ENCODE data around the gene HS3ST3B1.

HS3ST3B1 gene

DNA sequence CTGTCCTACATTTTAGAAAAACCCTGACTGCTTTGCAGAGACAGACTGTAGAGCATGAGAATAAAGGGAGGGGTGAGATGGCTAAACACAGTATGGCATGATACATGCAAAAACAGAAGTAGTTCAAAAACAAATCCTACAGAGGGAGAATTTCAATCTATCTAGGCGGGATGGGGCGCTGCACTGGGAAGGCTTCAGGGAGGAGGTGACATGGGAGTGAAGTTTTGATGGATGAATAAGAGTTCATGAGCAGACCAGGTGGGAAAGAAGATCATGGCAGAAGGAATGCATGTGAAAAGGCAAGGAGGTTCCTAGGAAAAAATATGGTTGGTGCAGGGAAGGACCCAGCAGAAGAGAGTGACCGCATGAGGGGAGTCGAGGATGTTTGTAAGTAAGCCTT lies 19.2 kb downstream of the HS3ST3B1 start:
- no peak for DNase-seq (ENCODE audit: low read depth)
- H3K4me3 ChIP-seq (ENCODE audit: low read depth, low read length): no peak overlapping the region
- TF ChIP-seq, protein P1, sequence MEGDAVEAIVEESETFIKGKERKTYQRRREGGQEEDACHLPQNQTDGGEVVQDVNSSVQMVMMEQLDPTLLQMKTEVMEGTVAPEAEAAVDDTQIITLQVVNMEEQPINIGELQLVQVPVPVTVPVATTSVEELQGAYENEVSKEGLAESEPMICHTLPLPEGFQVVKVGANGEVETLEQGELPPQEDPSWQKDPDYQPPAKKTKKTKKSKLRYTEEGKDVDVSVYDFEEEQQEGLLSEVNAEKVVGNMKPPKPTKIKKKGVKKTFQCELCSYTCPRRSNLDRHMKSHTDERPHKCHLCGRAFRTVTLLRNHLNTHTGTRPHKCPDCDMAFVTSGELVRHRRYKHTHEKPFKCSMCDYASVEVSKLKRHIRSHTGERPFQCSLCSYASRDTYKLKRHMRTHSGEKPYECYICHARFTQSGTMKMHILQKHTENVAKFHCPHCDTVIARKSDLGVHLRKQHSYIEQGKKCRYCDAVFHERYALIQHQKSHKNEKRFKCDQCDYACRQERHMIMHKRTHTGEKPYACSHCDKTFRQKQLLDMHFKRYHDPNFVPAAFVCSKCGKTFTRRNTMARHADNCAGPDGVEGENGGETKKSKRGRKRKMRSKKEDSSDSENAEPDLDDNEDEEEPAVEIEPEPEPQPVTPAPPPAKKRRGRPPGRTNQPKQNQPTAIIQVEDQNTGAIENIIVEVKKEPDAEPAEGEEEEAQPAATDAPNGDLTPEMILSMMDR (conservative IDR thresholded peaks at IDR 0.05; ENCODE audit: low read depth, low read length): no peak

DNA sequence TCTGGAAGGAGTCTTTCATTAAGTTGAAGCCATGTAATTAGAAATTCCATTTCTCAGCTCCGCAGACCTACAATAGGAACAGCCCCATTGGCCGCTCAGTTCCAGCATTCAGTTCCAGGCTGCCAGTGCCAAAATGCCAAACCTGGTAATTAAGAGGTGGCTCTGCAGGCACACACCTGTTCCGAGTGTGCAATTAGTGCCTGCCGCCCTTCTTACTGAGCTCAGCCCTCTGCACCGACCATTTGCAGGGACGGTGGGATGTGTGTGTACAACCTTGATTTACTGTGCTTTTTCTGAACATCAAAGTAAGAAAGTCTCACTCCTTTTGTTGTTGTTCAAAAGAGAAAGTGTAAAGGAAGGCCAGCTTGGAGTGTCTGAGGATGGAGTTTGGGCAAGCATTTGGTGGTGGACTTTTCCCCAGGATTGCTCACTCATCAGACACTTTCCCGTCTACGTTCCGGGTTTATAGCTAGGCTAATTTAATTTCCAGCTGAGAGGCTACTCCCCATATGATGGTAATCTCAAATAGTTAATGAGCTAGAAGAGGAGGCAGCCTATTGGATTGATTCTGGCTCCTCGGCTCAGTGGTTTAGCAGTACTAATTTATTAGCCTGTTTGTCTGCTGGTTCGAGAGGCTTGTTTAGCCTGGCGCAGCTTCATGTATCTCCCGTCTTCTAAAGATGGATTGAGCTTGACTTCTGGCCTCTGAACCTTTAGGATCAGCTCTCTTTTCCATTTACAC lies 20.0 kb downstream of the HS3ST3B1 start:
- no peak for DNase-seq (ENCODE audit: low read depth)
- H3K4me3 ChIP-seq (ENCODE audit: low read depth, low read length): no peak overlapping the region

DNA sequence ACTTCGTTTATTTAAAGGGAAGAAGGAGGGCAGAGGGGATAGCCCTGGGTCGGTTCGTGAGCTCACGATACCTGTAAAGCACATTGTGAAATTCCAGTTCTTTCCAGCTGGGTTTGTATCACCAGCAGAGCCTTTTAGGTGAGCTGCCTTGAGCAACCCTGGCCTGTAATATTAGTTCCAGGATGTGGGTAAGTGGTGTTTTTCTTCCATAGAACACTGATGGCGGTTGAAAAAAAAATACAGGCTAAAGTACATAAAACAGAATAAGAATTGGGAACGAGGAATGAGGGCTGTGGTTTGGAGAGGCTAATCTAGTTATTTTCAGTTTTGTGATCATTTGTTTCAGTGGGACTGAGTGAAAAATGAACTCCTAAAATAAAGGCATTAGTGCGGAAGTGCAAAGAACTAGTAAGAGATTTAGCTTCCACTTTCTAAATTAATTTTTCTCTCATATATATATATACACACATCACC lies 20.6 kb downstream of the HS3ST3B1 start:
- H3K4me3 ChIP-seq (ENCODE audit: low read depth, low read length): no peak overlapping the region
- TF ChIP-seq, protein P1 (conservative IDR thresholded peaks at IDR 0.05; ENCODE audit: low read depth, low read length): no peak
- DNase-seq (ENCODE audit: low read depth): peak; percentile 53

More for the DNA sequence above, 20.0 kb downstream of the HS3ST3B1 start:
- TF ChIP-seq, protein P1 (conservative IDR thresholded peaks at IDR 0.05; ENCODE audit: low read depth, low read length): no peak

DNA sequence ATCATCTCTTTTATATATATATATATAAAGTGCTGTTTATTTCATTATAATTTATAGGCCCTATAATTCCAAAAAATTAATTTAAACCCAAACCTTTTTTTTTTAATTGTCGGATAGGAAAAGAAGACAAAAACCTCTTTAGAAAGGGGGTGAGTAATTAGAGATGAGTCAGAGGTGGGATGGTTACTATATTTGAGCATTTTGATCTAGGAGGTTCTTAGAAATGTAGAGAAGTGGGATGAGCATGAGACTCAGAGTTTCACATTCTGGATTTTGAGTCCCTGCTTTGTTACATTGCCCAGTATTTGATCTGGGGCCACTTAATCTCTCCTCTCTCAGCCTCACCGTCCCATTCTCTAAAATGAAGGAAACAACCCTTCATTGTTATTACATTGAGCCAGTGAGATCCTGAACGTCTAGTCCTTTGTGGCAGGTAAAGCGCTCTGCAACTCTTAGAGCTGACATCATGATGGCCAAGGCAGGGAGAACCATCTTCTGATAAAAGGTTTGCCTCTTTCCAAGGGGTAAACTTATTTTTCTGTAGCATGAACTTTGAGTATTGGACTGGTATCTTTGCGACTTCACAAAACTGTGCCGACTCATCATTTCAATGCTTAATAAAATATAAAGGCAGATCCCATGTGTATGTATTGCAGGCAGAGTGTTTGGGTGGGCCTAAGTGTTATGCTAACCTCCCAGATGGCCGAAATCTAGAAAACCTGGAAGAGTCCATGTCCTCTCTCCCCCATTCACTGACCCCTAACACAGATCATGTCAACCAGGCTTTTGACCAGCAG lies 21.3 kb downstream of the HS3ST3B1 start:
- TF ChIP-seq, protein P1 (conservative IDR thresholded peaks at IDR 0.05; ENCODE audit: low read depth, low read length): no peak
- no peak for DNase-seq (ENCODE audit: low read depth)
- no peak overlapping the region for H3K4me3 ChIP-seq (ENCODE audit: low read depth, low read length)

DNA sequence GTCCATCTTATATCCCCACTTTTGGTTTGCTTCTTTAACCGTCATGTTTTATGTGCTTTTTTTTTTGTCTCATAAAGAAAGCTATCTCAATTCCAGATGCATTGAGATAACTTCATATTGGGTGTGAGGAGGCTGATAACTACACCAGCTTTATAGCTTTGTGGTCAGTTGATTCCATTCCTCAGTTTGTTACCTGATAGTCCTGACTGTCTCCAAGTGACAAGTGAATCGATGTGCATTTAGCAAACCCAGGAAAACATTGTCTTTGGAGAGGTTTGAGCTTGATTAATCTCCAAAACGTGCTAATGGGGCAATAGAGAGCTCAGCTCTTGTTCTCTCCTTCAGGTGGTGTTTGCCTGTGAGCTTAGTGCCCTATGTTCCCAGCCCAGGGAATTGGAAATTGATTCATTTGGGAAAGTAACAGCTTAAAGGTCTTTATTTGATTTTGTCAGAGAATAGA lies 22.7 kb downstream of the HS3ST3B1 start:
- TF ChIP-seq, protein P1 (conservative IDR thresholded peaks at IDR 0.05; ENCODE audit: low read depth, low read length): no peak
- H3K4me3 ChIP-seq (ENCODE audit: low read depth, low read length): no peak overlapping the region
- DNase-seq (ENCODE audit: low read depth): no peak

DNA sequence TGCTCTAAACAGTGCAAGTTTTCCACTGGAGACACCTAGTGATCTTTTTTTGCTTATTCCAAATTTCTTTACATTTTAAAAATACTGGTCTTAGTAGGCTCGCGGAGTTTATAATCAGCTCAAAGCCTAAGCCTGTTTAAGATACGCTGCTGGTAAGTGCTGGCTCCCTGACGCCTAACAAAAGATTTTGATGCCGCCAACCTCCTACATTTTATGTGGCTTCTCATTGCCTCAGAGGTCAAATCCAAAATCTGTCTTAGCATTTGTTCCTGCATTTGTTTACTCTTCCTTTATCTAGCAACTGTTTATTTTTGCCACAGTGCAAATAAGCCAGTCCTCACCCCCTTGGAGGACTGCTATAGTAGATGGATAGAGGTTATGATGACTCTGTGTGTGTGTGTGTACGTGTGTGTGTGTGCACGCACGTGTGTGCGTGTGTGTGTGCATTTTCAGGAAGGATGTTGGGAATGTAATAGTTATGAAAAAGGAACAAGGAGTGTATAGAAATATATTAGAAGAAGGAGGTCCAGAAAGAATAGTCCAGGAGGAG lies 24.8 kb downstream of the HS3ST3B1 start:
- no peak overlapping the region for H3K4me3 ChIP-seq (ENCODE audit: low read depth, low read length)
- DNase-seq (ENCODE audit: low read depth): no peak
- TF ChIP-seq, protein P1 (conservative IDR thresholded peaks at IDR 0.05; ENCODE audit: low read depth, low read length): no peak
